Measurements from ENCODE around the gene PMS1. TPM values are rescaled to one million over a fixed set of nuclear protein-coding genes. Genes with fewer than 3 reads are reported as not detected.

The PMS1 gene
- polyA plus RNA-seq, 1 experiment: 16.3 TPM

GRCh38 chr2:189782221-189782671 is 2.0 kb upstream of the PMS1 start:
- Histone ChIP-seq H3K9me3 (ENCODE audit: control insufficient read depth, insufficient read depth, low read length) (no peaks in the 10 kb centered on the region), H3K27me3 (ENCODE audit: control insufficient read depth, insufficient read depth, low read length) (no peaks in the 10 kb centered on the region), H3K27ac (ENCODE audit: low read depth, low read length) (no peak overlapping the region), H3K4me3 (ENCODE audit: low read depth, low read length) (peak overlapping the region; percentile 65)
- ChIA-PET CTCF (interaction anchor here (0.7 to 1.0 kb wide), 3 partner anchors 20 to 729 kb away, joined by 3 to 6 read pairs (median 3); partner anchors contain the start of gene OSGEPL1), POLR2A (no interaction called here)
- DNase-seq (ENCODE audit: low read depth, low spot score): no peak
- TF ChIP-seq CTCF (IDR thresholded peaks at IDR 0.05; ENCODE audit: low read depth, low read length): no peak

GRCh38 chr2:189783451-189783926 is 761 bp upstream of the PMS1 start:
- ChIA-PET CTCF (interaction anchor here (0.9 to 1.6 kb wide), 2 partner anchors 15 to 21 kb away, joined by 3 to 4 read pairs; partner anchors contain the start of gene OSGEPL1), POLR2A (interaction anchor here (0.6 to 1.5 kb wide), 2 partner anchors 21 to 100 kb away, joined by 4 to 7 read pairs; partner anchors contain the start of gene OSGEPL1)
- Histone ChIP-seq H3K4me3 (ENCODE audit: low read depth, low read length) (peak overlapping the region; percentile 65), H3K9me3 (ENCODE audit: control insufficient read depth, insufficient read depth, low read length) (no peaks in the 10 kb centered on the region), H3K27me3 (ENCODE audit: control insufficient read depth, insufficient read depth, low read length) (no peaks in the 10 kb centered on the region), H3K27ac (ENCODE audit: low read depth, low read length) (peak overlapping the region; percentile 95)
- no peak for TF ChIP-seq CTCF (IDR thresholded peaks at IDR 0.05; ENCODE audit: low read depth, low read length)
- no peak for DNase-seq (ENCODE audit: low read depth, low spot score)

- no peak for DNase-seq (ENCODE audit: low read depth, low spot score)
- POLR2A ChIA-PET: no interaction called here
- H3K4me3 ChIP-seq (ENCODE audit: low read depth, low read length): no peak overlapping the region
- no peak overlapping the region for H3K27ac ChIP-seq (ENCODE audit: low read depth, low read length)
- CTCF ChIA-PET: no interaction called here
- H3K27me3 ChIP-seq (ENCODE audit: control insufficient read depth, insufficient read depth, low read length): no peaks in the 10 kb centered on the region
- H3K9me3 ChIP-seq (ENCODE audit: control insufficient read depth, insufficient read depth, low read length): no peaks in the 10 kb centered on the region
- TF ChIP-seq CTCF (IDR thresholded peaks at IDR 0.05; ENCODE audit: low read depth, low read length): no peak
Measured at GRCh38 chr2:189791338-189792042, 7.2 kb downstream of the PMS1 start.

- H3K27ac ChIP-seq (ENCODE audit: low read depth, low read length): no peak overlapping the region
- DNase-seq (ENCODE audit: low read depth, low spot score): no peak
- no peak overlapping the region for H3K4me3 ChIP-seq (ENCODE audit: low read depth, low read length)
- H3K9me3 ChIP-seq (ENCODE audit: control insufficient read depth, insufficient read depth, low read length): no peaks in the 10 kb centered on the region
- CTCF ChIA-PET: interaction anchor here (1.5 kb wide), 1 partner anchor 275 kb away, joined by 5 read pairs; no protein-coding TSS in a partner anchor
- POLR2A ChIA-PET: no interaction called here
- TF ChIP-seq CTCF (IDR thresholded peaks at IDR 0.05; ENCODE audit: low read depth, low read length): no peak
- H3K27me3 ChIP-seq (ENCODE audit: control insufficient read depth, insufficient read depth, low read length): no peaks in the 10 kb centered on the region
Measured at GRCh38 chr2:189794310-189794709, 10.1 kb downstream of the PMS1 start.

- no peak for DNase-seq (ENCODE audit: low read depth, low spot score)
- H3K9me3 ChIP-seq (ENCODE audit: control insufficient read depth, insufficient read depth, low read length): no peaks in the 10 kb centered on the region
- H3K27me3 ChIP-seq (ENCODE audit: control insufficient read depth, insufficient read depth, low read length): no peaks in the 10 kb centered on the region
- POLR2A ChIA-PET: no interaction called here
- H3K4me3 ChIP-seq (ENCODE audit: low read depth, low read length): no peak overlapping the region
- TF ChIP-seq CTCF (IDR thresholded peaks at IDR 0.05; ENCODE audit: low read depth, low read length): no peak
- no peak overlapping the region for H3K27ac ChIP-seq (ENCODE audit: low read depth, low read length)
- CTCF ChIA-PET: interaction anchor here (0.7 to 3.3 kb wide), 14 partner anchors 11 to 479 kb away, joined by 3 to 82 read pairs (median 4); partner anchors contain the start of genes ORMDL1 and PMS1
Measured at GRCh38 chr2:189797902-189798301, 13.7 kb downstream of the PMS1 start.

Data from AG04450 (cell line).